ENCODE data around the gene ACTL8.

DNA sequence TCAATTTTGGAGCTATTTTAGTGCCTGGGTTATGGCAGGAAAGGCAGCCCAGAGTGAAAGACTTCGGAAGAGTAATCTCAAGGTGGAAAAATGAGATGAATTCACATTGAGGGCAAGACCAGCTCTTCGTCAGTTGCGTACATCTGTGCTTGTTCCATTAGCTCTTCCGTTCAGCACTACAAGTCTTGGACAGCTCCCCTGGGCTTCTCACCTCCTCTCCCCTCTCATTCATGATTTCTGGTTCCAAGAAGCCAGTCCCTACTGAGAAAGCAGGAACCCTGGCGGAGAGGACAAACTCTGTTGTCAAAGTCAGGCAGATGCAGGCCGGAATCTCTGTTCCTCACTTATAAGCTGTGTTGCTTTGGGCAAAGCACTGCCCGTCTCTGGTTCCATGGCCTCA lies 76.5 kb downstream of the ACTL8 start:
- TF ChIP-seq, protein P1, sequence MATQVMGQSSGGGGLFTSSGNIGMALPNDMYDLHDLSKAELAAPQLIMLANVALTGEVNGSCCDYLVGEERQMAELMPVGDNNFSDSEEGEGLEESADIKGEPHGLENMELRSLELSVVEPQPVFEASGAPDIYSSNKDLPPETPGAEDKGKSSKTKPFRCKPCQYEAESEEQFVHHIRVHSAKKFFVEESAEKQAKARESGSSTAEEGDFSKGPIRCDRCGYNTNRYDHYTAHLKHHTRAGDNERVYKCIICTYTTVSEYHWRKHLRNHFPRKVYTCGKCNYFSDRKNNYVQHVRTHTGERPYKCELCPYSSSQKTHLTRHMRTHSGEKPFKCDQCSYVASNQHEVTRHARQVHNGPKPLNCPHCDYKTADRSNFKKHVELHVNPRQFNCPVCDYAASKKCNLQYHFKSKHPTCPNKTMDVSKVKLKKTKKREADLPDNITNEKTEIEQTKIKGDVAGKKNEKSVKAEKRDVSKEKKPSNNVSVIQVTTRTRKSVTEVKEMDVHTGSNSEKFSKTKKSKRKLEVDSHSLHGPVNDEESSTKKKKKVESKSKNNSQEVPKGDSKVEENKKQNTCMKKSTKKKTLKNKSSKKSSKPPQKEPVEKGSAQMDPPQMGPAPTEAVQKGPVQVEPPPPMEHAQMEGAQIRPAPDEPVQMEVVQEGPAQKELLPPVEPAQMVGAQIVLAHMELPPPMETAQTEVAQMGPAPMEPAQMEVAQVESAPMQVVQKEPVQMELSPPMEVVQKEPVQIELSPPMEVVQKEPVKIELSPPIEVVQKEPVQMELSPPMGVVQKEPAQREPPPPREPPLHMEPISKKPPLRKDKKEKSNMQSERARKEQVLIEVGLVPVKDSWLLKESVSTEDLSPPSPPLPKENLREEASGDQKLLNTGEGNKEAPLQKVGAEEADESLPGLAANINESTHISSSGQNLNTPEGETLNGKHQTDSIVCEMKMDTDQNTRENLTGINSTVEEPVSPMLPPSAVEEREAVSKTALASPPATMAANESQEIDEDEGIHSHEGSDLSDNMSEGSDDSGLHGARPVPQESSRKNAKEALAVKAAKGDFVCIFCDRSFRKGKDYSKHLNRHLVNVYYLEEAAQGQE (IDR thresholded peaks at IDR 0.05; ENCODE audit: low read depth), result peak; percentile 87
- no peak for TF ChIP-seq SP1 (IDR thresholded peaks at IDR 0.05; ENCODE audit: low read depth)
- TF ChIP-seq, protein P2, sequence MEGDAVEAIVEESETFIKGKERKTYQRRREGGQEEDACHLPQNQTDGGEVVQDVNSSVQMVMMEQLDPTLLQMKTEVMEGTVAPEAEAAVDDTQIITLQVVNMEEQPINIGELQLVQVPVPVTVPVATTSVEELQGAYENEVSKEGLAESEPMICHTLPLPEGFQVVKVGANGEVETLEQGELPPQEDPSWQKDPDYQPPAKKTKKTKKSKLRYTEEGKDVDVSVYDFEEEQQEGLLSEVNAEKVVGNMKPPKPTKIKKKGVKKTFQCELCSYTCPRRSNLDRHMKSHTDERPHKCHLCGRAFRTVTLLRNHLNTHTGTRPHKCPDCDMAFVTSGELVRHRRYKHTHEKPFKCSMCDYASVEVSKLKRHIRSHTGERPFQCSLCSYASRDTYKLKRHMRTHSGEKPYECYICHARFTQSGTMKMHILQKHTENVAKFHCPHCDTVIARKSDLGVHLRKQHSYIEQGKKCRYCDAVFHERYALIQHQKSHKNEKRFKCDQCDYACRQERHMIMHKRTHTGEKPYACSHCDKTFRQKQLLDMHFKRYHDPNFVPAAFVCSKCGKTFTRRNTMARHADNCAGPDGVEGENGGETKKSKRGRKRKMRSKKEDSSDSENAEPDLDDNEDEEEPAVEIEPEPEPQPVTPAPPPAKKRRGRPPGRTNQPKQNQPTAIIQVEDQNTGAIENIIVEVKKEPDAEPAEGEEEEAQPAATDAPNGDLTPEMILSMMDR (IDR thresholded peaks at IDR 0.05 in 2 of 3, conservative IDR thresholded peaks at IDR 0.05 in 1 of 3; ENCODE audit: borderline replicate concordance in 1 of 3, insufficient read depth in 1 of 3, low read depth in 2 of 3, low read length in 2 of 3), result no peak
- TF ChIP-seq FOSL1 (IDR thresholded peaks at IDR 0.05; ENCODE audit: low read depth), result no peak
